ENCODE measurements around the gene PPP1R16B. TPM values are rescaled to one million over a fixed set of nuclear protein-coding genes. Genes with fewer than 3 reads are reported as not detected.

The PPP1R16B gene
- total and polyA plus RNA-seq, 2 of the 8 experiments (the other 6 are each of a cell fraction or from before 2014, with no cell fraction given) = 2.6 to 8.9 TPM

DNA sequence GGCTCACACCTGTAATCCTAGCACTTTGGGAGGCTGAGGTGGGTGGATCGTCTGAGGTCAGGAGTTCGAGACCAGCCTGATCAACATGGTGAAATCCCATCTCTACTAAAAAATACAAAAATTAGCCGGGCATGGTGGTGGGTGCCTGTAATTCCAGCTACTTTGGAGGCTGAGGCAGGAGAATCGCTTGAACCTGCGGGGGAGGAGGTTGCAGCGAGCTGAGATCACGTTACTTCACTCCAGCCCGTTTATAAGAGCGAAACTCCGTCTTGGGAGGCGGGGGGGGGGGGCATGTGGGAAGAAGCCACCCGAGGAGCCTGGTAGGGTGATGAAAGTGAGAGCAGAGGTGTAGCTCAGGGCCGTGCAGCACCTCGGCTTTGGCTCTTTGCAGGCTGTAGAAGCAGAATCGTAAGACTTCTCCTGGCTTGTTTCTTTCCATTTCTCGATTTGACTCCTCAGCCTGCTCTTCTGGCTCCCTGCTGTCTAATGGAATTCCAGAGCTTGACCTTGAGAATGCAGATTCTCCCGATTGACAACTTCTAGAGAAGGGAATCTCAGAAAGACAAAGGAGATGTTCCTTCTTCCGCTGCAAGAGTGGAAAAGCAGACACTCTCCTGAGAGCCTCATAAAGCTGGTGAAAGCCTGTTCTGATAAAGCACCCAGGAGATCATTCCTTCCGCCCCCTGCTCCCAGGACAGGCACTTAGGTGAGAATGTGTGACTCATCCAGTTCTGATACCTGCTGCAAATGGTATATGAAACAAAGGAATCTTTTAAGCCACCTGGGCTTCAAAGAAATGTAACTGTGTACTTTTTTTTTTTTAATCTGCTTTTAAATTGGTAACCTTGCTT is 26.0 kb upstream of the PPP1R16B start:
- no peak overlapping the region for H3K56ac ChIP-seq (replicated peaks; ENCODE audit: insufficient read length, low read depth, low read length)
- WGBS, 2 experiments (ENCODE audit: extremely low coverage in 1 of 2, insufficient coverage in 1 of 2, insufficient read length in 1 of 2, insufficient replicate concordance in 2 of 2, low coverage in 1 of 2, low lambda C conversion rate in 2 of 2, missing lambda C conversion rate in 1 of 2) = 31% methylated on average over 14 of the region's 19 CpGs; no CpG with 5 or more reads in 1 of the 2 experiments
- H3K14ac ChIP-seq (ENCODE audit: insufficient read length) = no peak overlapping the region
- H3K79me1 ChIP-seq (ENCODE audit: low read depth, low read length) = no peaks in the 10 kb centered on the region
- 0 out of 2 replicates have a peak overlapping the region, but pooled peaks have one; percentile 26 for H2AK5ac ChIP-seq (ENCODE audit: low read depth, low read length)
- no peak overlapping the region for H4K8ac ChIP-seq (ENCODE audit: extremely low read depth, insufficient read depth, low read length)
- FAIRE-seq = peak; percentile 90
- H4K91ac ChIP-seq (replicated peaks; ENCODE audit: insufficient read length, low read length) = peak overlapping the region; percentile 79
- H3K36me3 ChIP-seq (ENCODE audit: control insufficient read depth in 2 of 4, insufficient read depth in 4 of 4, low read length in 3 of 4) = peaks cover 0 to 1% (median 0%) of the 10 kb centered on the region in 4 experiments; a peak in 2 of 8 replicates
- DNase-seq (ENCODE audit: low read depth in 1 of 2, low spot score in 2 of 2) = peak in 1 of 2 experiments; percentile 70
- CTCF ChIA-PET (ENCODE audit: partially characterized antibody) = interaction anchor here (0.6 to 3.5 kb wide), 10 partner anchors 11 to 806 kb away, joined by 3 to 20 read pairs (median 4); no protein-coding TSS in a partner anchor
- H3K79me2 ChIP-seq (ENCODE audit: control insufficient read depth in 1 of 2, insufficient read depth in 2 of 2, low read length in 2 of 2) = no peaks in the 10 kb centered on the region
- peak overlapping the region; percentile 65 to 70 for H3K4me2 ChIP-seq (ENCODE audit: insufficient read depth in 1 of 2, low read depth in 2 of 2, low read length in 2 of 2)
- H3K4ac ChIP-seq (replicated peaks; ENCODE audit: insufficient read length, low read depth, low read length) = no peak overlapping the region
- no peak overlapping the region for H3K23ac ChIP-seq (ENCODE audit: insufficient read length)
- H4K20me1 ChIP-seq (replicated peaks in 1 of 2; ENCODE audit: control insufficient read depth in 1 of 2, insufficient read depth in 2 of 2, low read length in 2 of 2) = no peaks in the 10 kb centered on the region
- H2BK120ac ChIP-seq (replicated peaks; ENCODE audit: low read depth, low read length) = no peak overlapping the region
- peak overlapping the region; percentile 76; the same call in 1 of the 2 replicates for H2BK5ac ChIP-seq (ENCODE audit: low read depth, low read length)
- no peak overlapping the region for H2BK15ac ChIP-seq (ENCODE audit: low read length)
- H3K9me3 ChIP-seq (ENCODE audit: insufficient read depth in 2 of 2, low read depth in 1 of 2, low read length in 1 of 2) = no peaks in the 10 kb centered on the region; a peak in 1 of 4 replicates
- H2BK20ac ChIP-seq (ENCODE audit: low read length) = peak overlapping the region; percentile 38; the same call in 1 of the 2 replicates
- no peaks in the 10 kb centered on the region; the same call in 1 of the 2 replicates for H3K23me2 ChIP-seq (ENCODE audit: low read depth, low read length)
- H3K4me3 ChIP-seq (ENCODE audit: extremely low read depth in 1 of 4, insufficient read depth in 2 of 4, low read depth in 3 of 4, low read length in 4 of 4) = peak overlapping the region in 2 of 4 experiments; percentile 33 to 46; a peak in 5 of 8 replicates
- no peaks in the 10 kb centered on the region for H3K27me3 ChIP-seq (replicated peaks in 1 of 4; ENCODE audit: control insufficient read depth in 3 of 4, extremely low read depth in 1 of 4, insufficient read depth in 3 of 4, low read length in 3 of 4)
- peak overlapping the region in 1 of 4 experiments; percentile 14; a peak in 2 of 7 replicates for H3K9ac ChIP-seq (replicated peaks in 1 of 4; ENCODE audit: extremely low read depth in 1 of 4, low read depth in 3 of 4, low read length in 3 of 4)
- peak overlapping the region; percentile 25; the same call in 1 of the 2 replicates for H3K18ac ChIP-seq (ENCODE audit: extremely low read depth, low read length)
- no peak overlapping the region for H2AFZ ChIP-seq (ENCODE audit: low read length)
- H4K5ac ChIP-seq (ENCODE audit: insufficient read length, low read depth, low read length) = peak overlapping the region; percentile 66
- H2BK12ac ChIP-seq (ENCODE audit: low read depth, low read length) = peak overlapping the region; percentile 86
- H3K4me1 ChIP-seq (replicated peaks in 1 of 4; ENCODE audit: control insufficient read depth in 3 of 4, insufficient read depth in 4 of 4, low read length in 3 of 4) = peaks cover 3 to 8% (median 7%) of the 10 kb centered on the region in 4 experiments; a peak in 5 of 7 replicates
- peak overlapping the region; percentile 12; the same call in 1 of the 2 replicates for H3K27ac ChIP-seq (ENCODE audit: low read depth, low read length)
- POLR2A ChIA-PET (ENCODE audit: partially characterized antibody) = interaction anchor here (0.6 to 2.4 kb wide), 23 partner anchors 8 to 403 kb away, joined by 3 to 13 read pairs (median 4); partner anchors contain the start of genes ACTR5, FAM83D and PPP1R16B
- TF ChIP-seq BACH1 (IDR thresholded peaks at IDR 0.05; ENCODE audit: low read length) = no peak
- TF ChIP-seq JUND (IDR thresholded peaks at IDR 0.05; ENCODE audit: low read length) = peak; percentile 85
- peak; percentile 70; the same call in 1 of the 2 replicates for TF ChIP-seq RBBP5 (IDR thresholded peaks at IDR 0.05; ENCODE audit: borderline replicate concordance, low read depth, low read length)
- TF ChIP-seq, protein P1, sequence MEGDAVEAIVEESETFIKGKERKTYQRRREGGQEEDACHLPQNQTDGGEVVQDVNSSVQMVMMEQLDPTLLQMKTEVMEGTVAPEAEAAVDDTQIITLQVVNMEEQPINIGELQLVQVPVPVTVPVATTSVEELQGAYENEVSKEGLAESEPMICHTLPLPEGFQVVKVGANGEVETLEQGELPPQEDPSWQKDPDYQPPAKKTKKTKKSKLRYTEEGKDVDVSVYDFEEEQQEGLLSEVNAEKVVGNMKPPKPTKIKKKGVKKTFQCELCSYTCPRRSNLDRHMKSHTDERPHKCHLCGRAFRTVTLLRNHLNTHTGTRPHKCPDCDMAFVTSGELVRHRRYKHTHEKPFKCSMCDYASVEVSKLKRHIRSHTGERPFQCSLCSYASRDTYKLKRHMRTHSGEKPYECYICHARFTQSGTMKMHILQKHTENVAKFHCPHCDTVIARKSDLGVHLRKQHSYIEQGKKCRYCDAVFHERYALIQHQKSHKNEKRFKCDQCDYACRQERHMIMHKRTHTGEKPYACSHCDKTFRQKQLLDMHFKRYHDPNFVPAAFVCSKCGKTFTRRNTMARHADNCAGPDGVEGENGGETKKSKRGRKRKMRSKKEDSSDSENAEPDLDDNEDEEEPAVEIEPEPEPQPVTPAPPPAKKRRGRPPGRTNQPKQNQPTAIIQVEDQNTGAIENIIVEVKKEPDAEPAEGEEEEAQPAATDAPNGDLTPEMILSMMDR (IDR thresholded peaks at IDR 0.05; ENCODE audit: control extremely low read depth in 1 of 3, insufficient read depth in 1 of 3, low read depth in 1 of 3, low read length in 3 of 3) = no peak
- peak; percentile 91 for TF ChIP-seq TEAD4 (IDR thresholded peaks at IDR 0.05; ENCODE audit: low read depth, low read length)
- TF ChIP-seq POLR2A (IDR thresholded peaks at IDR 0.05; ENCODE audit: control extremely low read depth in 1 of 2, low read depth in 2 of 2, low read length in 2 of 2) = peak in 1 of 2 experiments; percentile 59; a peak in 2 of 3 replicates
- TF ChIP-seq SP1 (IDR thresholded peaks at IDR 0.05; ENCODE audit: low read depth, low read length) = peak; percentile 82
- TF ChIP-seq TAF1 (IDR thresholded peaks at IDR 0.05; ENCODE audit: low read depth, low read length) = peak; percentile 42; the same call in 1 of the 2 replicates
